K562 (cell line): Measurements from ENCODE around the gene CEND1. TPM values are rescaled to one million over a fixed set of nuclear protein-coding genes. Genes with fewer than 3 reads are reported as not detected.

Source experiments
- CBFA2T3 ChIP-seq: fragments of 450-650 bp; IDR thresholded peaks from 2 replicates; pipeline ENCODE4 v1.6.1; 2017
- DNMT1 ChIP-seq: fragments of 450-650 bp; IDR thresholded peaks from 2 replicates; pipeline ENCODE4 v1.6.1; 2016; ENCODE audit warnings: antibody characterized with exemption, mild to moderate bottlenecking
- MCM5 ChIP-seq: fragments of 450-650 bp; IDR thresholded peaks from 2 replicates; pipeline ENCODE4 v1.6.1; 2016; ENCODE audit warnings: low read depth
- NBN ChIP-seq: fragments of 450-650 bp; IDR thresholded peaks from 2 replicates; pipeline ENCODE4 v1.6.1; 2016; ENCODE audit warnings: low read depth, mild to moderate bottlenecking
- NUFIP1 ChIP-seq: fragments of 450-650 bp; IDR thresholded peaks from 2 replicates; pipeline ENCODE4 v1.6.1; 2018; ENCODE audit not compliant: partially characterized antibody
- PCBP2 ChIP-seq: fragments of 200-400 bp; formaldehyde crosslinking; IDR thresholded peaks from 2 replicates; pipeline ENCODE4 v1.6.1; 2018; ENCODE audit warnings: low read length, low read depth, mild to moderate bottlenecking, moderate library complexity; ENCODE audit not compliant: poor library complexity, severe bottlenecking
- polyA plus RNA-seq, 8 experiments: library from polyadenylated mRNA; depleted of rRNA in 4 of 8; stranded (reverse) in 5 of 8; unstranded in 3 of 8; fragments of >200 nt; fragmentation: Nextera tagmentation in 2 of 8; fragmentation: Illumina TruSeq in 1 of 8; extraction: Ambion mirVana in 2 of 8; extraction: Trizol in 1 of 8; gene quantifications; 2 replicates each; pipeline versions ENCODE4 v1.2.1 to v1.2.3, GENCODE V29; 2011 to 2014; ENCODE audit warnings: inconsistent platforms in 1 of 8, missing spikeins in 1 of 8
- total RNA-seq, 7 experiments: library from RNA; depleted of rRNA in 6 of 7; stranded (reverse); fragments of >200 nt in 6 of 7; fragmentation: Illumina TruSeq in 2 of 7; extraction: Trizol in 2 of 7; gene quantifications; 2 replicates each; pipeline versions ENCODE4 v1.2.1 to v1.2.3, GENCODE V29; 2011 to 2021; ENCODE audit warnings: low replicate concordance in 1 of 7
- TF ChIP-seq, protein P1 (sequence below): fragments of 450-650 bp; IDR thresholded peaks from 2 replicates; pipeline ENCODE4 v1.6.1; 2016; ENCODE audit warnings: mild to moderate bottlenecking, moderate library complexity
- TF ChIP-seq, protein P2 (sequence below): sonication (generic); formaldehyde crosslinking; IDR thresholded peaks from 2 replicates; pipeline ENCODE4 v1.8.0; 2023; ENCODE audit warnings: mild to moderate bottlenecking, missing genetic modification reagents
- TF ChIP-seq, protein P3 (sequence below): sonication (generic); formaldehyde crosslinking; IDR thresholded peaks from 2 replicates; pipeline ENCODE4 v1.8.0; 2023; ENCODE audit warnings: mild to moderate bottlenecking, missing genetic modification reagents
- TF ChIP-seq, protein P4 (sequence below): sonication (generic); formaldehyde crosslinking; IDR thresholded peaks from 2 replicates; pipeline ENCODE4 v1.8.0; 2022; ENCODE audit warnings: missing genetic modification reagents, mild to moderate bottlenecking, borderline replicate concordance

The CEND1 gene
- total and polyA plus RNA-seq, 9 of the 15 experiments (the other 6 are each of a cell fraction or from before 2014, with no cell fraction given) = 0.13 to 0.18 (median 0.16) TPM; not detected in 6

DNA sequence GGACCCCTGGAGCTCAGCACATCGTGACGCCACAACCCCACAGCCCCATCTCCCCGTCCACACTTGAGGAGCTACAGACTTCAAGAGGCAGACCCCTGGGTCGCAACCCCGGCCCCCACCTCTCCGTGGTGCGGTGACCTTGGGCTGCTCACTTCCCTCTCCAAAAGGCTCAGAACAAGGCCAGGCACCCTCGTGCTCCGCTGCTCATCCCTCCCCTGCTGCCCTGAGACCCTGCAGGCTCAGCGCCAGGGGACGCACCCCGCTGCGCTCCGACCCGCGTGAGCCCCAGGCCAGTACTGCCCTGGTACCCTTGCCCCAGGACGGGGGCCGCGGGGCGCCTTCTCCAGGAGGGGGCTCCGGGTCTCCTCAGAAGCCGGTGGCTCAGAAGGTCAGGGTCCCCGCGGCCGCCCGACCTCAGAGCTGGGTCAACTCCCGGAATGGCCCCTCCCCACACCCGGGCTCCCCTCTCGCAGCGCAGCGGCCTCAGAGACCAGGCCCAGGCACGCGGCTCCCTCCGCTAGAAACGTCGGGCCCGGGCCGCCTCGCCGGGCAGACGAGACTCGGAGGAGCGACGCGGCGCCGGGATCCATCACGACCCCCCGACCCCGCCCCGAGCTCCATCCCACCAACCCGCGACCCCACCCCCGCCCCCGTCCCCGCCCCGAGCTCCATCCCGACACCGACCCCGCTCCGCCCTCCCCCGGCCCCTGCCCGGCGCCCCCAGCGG is 13.2 kb downstream of the CEND1 start (continued):
- TF ChIP-seq, protein P1, sequence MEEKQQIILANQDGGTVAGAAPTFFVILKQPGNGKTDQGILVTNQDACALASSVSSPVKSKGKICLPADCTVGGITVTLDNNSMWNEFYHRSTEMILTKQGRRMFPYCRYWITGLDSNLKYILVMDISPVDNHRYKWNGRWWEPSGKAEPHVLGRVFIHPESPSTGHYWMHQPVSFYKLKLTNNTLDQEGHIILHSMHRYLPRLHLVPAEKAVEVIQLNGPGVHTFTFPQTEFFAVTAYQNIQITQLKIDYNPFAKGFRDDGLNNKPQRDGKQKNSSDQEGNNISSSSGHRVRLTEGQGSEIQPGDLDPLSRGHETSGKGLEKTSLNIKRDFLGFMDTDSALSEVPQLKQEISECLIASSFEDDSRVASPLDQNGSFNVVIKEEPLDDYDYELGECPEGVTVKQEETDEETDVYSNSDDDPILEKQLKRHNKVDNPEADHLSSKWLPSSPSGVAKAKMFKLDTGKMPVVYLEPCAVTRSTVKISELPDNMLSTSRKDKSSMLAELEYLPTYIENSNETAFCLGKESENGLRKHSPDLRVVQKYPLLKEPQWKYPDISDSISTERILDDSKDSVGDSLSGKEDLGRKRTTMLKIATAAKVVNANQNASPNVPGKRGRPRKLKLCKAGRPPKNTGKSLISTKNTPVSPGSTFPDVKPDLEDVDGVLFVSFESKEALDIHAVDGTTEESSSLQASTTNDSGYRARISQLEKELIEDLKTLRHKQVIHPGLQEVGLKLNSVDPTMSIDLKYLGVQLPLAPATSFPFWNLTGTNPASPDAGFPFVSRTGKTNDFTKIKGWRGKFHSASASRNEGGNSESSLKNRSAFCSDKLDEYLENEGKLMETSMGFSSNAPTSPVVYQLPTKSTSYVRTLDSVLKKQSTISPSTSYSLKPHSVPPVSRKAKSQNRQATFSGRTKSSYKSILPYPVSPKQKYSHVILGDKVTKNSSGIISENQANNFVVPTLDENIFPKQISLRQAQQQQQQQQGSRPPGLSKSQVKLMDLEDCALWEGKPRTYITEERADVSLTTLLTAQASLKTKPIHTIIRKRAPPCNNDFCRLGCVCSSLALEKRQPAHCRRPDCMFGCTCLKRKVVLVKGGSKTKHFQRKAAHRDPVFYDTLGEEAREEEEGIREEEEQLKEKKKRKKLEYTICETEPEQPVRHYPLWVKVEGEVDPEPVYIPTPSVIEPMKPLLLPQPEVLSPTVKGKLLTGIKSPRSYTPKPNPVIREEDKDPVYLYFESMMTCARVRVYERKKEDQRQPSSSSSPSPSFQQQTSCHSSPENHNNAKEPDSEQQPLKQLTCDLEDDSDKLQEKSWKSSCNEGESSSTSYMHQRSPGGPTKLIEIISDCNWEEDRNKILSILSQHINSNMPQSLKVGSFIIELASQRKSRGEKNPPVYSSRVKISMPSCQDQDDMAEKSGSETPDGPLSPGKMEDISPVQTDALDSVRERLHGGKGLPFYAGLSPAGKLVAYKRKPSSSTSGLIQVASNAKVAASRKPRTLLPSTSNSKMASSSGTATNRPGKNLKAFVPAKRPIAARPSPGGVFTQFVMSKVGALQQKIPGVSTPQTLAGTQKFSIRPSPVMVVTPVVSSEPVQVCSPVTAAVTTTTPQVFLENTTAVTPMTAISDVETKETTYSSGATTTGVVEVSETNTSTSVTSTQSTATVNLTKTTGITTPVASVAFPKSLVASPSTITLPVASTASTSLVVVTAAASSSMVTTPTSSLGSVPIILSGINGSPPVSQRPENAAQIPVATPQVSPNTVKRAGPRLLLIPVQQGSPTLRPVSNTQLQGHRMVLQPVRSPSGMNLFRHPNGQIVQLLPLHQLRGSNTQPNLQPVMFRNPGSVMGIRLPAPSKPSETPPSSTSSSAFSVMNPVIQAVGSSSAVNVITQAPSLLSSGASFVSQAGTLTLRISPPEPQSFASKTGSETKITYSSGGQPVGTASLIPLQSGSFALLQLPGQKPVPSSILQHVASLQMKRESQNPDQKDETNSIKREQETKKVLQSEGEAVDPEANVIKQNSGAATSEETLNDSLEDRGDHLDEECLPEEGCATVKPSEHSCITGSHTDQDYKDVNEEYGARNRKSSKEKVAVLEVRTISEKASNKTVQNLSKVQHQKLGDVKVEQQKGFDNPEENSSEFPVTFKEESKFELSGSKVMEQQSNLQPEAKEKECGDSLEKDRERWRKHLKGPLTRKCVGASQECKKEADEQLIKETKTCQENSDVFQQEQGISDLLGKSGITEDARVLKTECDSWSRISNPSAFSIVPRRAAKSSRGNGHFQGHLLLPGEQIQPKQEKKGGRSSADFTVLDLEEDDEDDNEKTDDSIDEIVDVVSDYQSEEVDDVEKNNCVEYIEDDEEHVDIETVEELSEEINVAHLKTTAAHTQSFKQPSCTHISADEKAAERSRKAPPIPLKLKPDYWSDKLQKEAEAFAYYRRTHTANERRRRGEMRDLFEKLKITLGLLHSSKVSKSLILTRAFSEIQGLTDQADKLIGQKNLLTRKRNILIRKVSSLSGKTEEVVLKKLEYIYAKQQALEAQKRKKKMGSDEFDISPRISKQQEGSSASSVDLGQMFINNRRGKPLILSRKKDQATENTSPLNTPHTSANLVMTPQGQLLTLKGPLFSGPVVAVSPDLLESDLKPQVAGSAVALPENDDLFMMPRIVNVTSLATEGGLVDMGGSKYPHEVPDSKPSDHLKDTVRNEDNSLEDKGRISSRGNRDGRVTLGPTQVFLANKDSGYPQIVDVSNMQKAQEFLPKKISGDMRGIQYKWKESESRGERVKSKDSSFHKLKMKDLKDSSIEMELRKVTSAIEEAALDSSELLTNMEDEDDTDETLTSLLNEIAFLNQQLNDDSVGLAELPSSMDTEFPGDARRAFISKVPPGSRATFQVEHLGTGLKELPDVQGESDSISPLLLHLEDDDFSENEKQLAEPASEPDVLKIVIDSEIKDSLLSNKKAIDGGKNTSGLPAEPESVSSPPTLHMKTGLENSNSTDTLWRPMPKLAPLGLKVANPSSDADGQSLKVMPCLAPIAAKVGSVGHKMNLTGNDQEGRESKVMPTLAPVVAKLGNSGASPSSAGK = peak; percentile 69
- no peak for TF ChIP-seq MCM5
- no peak for TF ChIP-seq PCBP2
- TF ChIP-seq, protein P2, sequence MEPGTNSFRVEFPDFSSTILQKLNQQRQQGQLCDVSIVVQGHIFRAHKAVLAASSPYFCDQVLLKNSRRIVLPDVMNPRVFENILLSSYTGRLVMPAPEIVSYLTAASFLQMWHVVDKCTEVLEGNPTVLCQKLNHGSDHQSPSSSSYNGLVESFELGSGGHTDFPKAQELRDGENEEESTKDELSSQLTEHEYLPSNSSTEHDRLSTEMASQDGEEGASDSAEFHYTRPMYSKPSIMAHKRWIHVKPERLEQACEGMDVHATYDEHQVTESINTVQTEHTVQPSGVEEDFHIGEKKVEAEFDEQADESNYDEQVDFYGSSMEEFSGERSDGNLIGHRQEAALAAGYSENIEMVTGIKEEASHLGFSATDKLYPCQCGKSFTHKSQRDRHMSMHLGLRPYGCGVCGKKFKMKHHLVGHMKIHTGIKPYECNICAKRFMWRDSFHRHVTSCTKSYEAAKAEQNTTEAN = no peak
- TF ChIP-seq NBN = no peak
- TF ChIP-seq, protein P3, sequence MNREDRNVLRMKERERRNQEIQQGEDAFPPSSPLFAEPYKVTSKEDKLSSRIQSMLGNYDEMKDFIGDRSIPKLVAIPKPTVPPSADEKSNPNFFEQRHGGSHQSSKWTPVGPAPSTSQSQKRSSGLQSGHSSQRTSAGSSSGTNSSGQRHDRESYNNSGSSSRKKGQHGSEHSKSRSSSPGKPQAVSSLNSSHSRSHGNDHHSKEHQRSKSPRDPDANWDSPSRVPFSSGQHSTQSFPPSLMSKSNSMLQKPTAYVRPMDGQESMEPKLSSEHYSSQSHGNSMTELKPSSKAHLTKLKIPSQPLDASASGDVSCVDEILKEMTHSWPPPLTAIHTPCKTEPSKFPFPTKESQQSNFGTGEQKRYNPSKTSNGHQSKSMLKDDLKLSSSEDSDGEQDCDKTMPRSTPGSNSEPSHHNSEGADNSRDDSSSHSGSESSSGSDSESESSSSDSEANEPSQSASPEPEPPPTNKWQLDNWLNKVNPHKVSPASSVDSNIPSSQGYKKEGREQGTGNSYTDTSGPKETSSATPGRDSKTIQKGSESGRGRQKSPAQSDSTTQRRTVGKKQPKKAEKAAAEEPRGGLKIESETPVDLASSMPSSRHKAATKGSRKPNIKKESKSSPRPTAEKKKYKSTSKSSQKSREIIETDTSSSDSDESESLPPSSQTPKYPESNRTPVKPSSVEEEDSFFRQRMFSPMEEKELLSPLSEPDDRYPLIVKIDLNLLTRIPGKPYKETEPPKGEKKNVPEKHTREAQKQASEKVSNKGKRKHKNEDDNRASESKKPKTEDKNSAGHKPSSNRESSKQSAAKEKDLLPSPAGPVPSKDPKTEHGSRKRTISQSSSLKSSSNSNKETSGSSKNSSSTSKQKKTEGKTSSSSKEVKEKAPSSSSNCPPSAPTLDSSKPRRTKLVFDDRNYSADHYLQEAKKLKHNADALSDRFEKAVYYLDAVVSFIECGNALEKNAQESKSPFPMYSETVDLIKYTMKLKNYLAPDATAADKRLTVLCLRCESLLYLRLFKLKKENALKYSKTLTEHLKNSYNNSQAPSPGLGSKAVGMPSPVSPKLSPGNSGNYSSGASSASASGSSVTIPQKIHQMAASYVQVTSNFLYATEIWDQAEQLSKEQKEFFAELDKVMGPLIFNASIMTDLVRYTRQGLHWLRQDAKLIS (CRISPR knock-in tag) = peak; percentile 84; the same call in 1 of the 2 replicates
- no peak for TF ChIP-seq NUFIP1
- TF ChIP-seq CBFA2T3 = no peak
- TF ChIP-seq DNMT1 = no peak
- TF ChIP-seq, protein P4, sequence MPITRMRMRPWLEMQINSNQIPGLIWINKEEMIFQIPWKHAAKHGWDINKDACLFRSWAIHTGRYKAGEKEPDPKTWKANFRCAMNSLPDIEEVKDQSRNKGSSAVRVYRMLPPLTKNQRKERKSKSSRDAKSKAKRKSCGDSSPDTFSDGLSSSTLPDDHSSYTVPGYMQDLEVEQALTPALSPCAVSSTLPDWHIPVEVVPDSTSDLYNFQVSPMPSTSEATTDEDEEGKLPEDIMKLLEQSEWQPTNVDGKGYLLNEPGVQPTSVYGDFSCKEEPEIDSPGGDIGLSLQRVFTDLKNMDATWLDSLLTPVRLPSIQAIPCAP (CRISPR knock-in tag) = no peak
